Glomerular endothelial cell (primary cell): ENCODE results near the gene CDC20. TPM values are rescaled to one million over a fixed set of nuclear protein-coding genes. Genes with fewer than 3 reads are reported as not detected.

Source experiments
- DNase-seq: peaks from one replicate; pipeline ENCODE4 v3.0.0-alpha.2; 2011; ENCODE audit warnings: low read depth, low spot score; ENCODE audit errors: extremely low read depth
- total RNA-seq: library from RNA; depleted of rRNA; stranded (reverse); fragments of >200 nt; gene quantifications from 2 replicates; pipeline ENCODE4 v1.2.3, GENCODE V29; 2015

Gene CDC20
- total RNA-seq, 1 donor from 2014 or later, result 38.9 TPM

- no peak for DNase-seq
Observed at GRCh38 chr1:43327549-43328292, 31.1 kb upstream of the CDC20 start.

GRCh38 chr1:43329995-43330751 is 28.6 kb upstream of the CDC20 start:
- DNase-seq, result no peak

GRCh38 chr1:43331688-43332087 is 27.1 kb upstream of the CDC20 start:
- DNase-seq, result no peak

GRCh38 chr1:43334453-43335205 is 24.2 kb upstream of the CDC20 start:
- DNase-seq, result no peak

GRCh38 chr1:43337588-43337987 is 21.2 kb upstream of the CDC20 start, which contains the start of gene MPL:
MPL (plus strand) TSS chr1:43337818; CDS start chr1:43337849, 31 bp downstream.
- DNase-seq, result no peak

GRCh38 chr1:43338001-43338400 is 20.8 kb upstream of the CDC20 start:
- DNase-seq, result no peak

GRCh38 chr1:43339584-43340232 is 19.1 kb upstream of the CDC20 start:
- no peak for DNase-seq

GRCh38 chr1:43340559-43340958 is 18.2 kb upstream of the CDC20 start:
- DNase-seq, result no peak

- no peak for DNase-seq
Observed at GRCh38 chr1:43344267-43344850, 14.4 kb upstream of the CDC20 start.

- no peak for DNase-seq
Observed at GRCh38 chr1:43345120-43345519, 13.7 kb upstream of the CDC20 start.

GRCh38 chr1:43346636-43347035 is 12.1 kb upstream of the CDC20 start:
- no peak for DNase-seq

- DNase-seq, result no peak
Observed at GRCh38 chr1:43348343-43348808, 10.4 kb upstream of the CDC20 start.

GRCh38 chr1:43348809-43349593 is 9.8 kb upstream of the CDC20 start:
- no peak for DNase-seq

- no peak for DNase-seq
Observed at GRCh38 chr1:43349594-43350306, 9.0 kb upstream of the CDC20 start.

GRCh38 chr1:43350976-43351375 is 7.8 kb upstream of the CDC20 start:
- DNase-seq, result no peak

- no peak for DNase-seq
Observed at GRCh38 chr1:43351421-43352350, 7.1 kb upstream of the CDC20 start.

- DNase-seq, result no peak
Observed at GRCh38 chr1:43352351-43352705, 6.5 kb upstream of the CDC20 start.

- DNase-seq, result no peak
Observed at GRCh38 chr1:43352881-43353280, 5.9 kb upstream of the CDC20 start.
